GM19099 (cell line): ENCODE results near the gene CEACAM20.

Source experiments
- POLR2A ChIP-seq: IDR thresholded peaks from 3 replicates; pipeline ENCODE4 v1.6.1; 2011; ENCODE audit warnings: low read depth; ENCODE audit not compliant: insufficient read length; ENCODE audit errors: extremely low read depth

The CEACAM20 gene

GRCh38 chr19:44554641-44555246 is 25.3 kb upstream of the CEACAM20 start:
- no peak for TF ChIP-seq POLR2A

- no peak for TF ChIP-seq POLR2A
These were observed 24.1 kb upstream of the CEACAM20 start for GRCh38 chr19:44553478-44554171.

GRCh38 chr19:44552324-44552723 is 22.8 kb upstream of the CEACAM20 start:
- TF ChIP-seq POLR2A = no peak

- TF ChIP-seq POLR2A = no peak
These were observed 22.4 kb upstream of the CEACAM20 start for GRCh38 chr19:44551850-44552249.

- TF ChIP-seq POLR2A = no peak
These were observed 20.0 kb upstream of the CEACAM20 start for GRCh38 chr19:44549507-44549906.

GRCh38 chr19:44548736-44549135 is 19.3 kb upstream of the CEACAM20 start:
- no peak for TF ChIP-seq POLR2A

GRCh38 chr19:44544031-44544430 is 14.6 kb upstream of the CEACAM20 start:
- no peak for TF ChIP-seq POLR2A

GRCh38 chr19:44542671-44543070 is 13.2 kb upstream of the CEACAM20 start:
- no peak for TF ChIP-seq POLR2A

GRCh38 chr19:44540736-44541135 is 11.3 kb upstream of the CEACAM20 start:
- no peak for TF ChIP-seq POLR2A

- TF ChIP-seq POLR2A = no peak
These were observed 10.5 kb upstream of the CEACAM20 start for GRCh38 chr19:44539991-44540390.

- no peak for TF ChIP-seq POLR2A
These were observed 9.9 kb upstream of the CEACAM20 start for GRCh38 chr19:44539236-44539826.

- no peak for TF ChIP-seq POLR2A
These were observed 3.3 kb upstream of the CEACAM20 start for GRCh38 chr19:44532819-44533218.

GRCh38 chr19:44530777-44531176 is 1.3 kb upstream of the CEACAM20 start:
- no peak for TF ChIP-seq POLR2A

GRCh38 chr19:44527554-44527953 is 1.9 kb downstream of the CEACAM20 start:
- TF ChIP-seq POLR2A = no peak

GRCh38 chr19:44525721-44526430 is 3.6 kb downstream of the CEACAM20 start:
- TF ChIP-seq POLR2A = no peak

- no peak for TF ChIP-seq POLR2A
These were observed 8.1 kb downstream of the CEACAM20 start for GRCh38 chr19:44521370-44521769.
